NOMO-1 (cell line): Measurements from ENCODE around the gene WDR59.
A peak's percentile ranks its signal among the peaks of the same experiment; 100 is the strongest.
"Not testable (repeated sequence)": the region's sequence is repeated elsewhere in the genome, so short reads cannot be mapped to it uniquely, and the experiment has no call there.

ENCODE experiments used
- DNase-seq, 2 experiments: peaks; one replicate each; lab custom pipeline; 2025; ENCODE audit not compliant: unreplicated experiment in 2 of 2; lab: John Stamatoyannopoulos, UW

WDR59 gene

GRCh38 chr16:75012380-75013081 lies 27.6 kb upstream of the WDR59 start:
- DNase-seq: no peak

- DNase-seq: peak; percentile 20 to 50
These were observed 26.8 kb upstream of the WDR59 start for GRCh38 chr16:75011634-75012307.

- DNase-seq: no peak
These were observed 25.5 kb upstream of the WDR59 start for GRCh38 chr16:75010427-75010826.

DNA sequence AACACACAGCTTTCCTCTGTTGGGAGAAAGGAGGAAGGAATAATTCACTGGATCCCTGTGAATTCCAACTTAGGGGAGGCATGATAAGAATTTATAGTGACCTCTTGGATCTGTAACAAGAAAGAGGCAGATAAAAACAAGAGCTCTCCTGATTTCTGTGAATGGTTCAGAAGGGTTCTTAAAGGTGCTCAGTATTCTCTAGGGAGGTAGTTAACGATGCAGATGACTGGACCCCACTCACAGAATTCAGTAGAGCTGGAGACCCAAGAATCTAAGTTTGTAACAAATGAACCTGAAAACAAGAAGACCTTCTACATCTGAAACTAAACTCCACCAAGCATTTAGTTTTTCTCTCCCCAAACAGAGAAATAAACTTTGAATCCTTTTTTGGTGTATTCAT lies 22.5 kb upstream of the WDR59 start:
- no peak for DNase-seq

GRCh38 chr16:75005697-75006096 lies 20.8 kb upstream of the WDR59 start:
- DNase-seq: no peak

- no peak for DNase-seq
These were observed 19.5 kb upstream of the WDR59 start for GRCh38 chr16:75004460-75004859.

GRCh38 chr16:75003931-75004330 lies 19.0 kb upstream of the WDR59 start:
- no peak for DNase-seq

GRCh38 chr16:75002474-75002873 lies 17.6 kb upstream of the WDR59 start:
- no peak for DNase-seq

DNA sequence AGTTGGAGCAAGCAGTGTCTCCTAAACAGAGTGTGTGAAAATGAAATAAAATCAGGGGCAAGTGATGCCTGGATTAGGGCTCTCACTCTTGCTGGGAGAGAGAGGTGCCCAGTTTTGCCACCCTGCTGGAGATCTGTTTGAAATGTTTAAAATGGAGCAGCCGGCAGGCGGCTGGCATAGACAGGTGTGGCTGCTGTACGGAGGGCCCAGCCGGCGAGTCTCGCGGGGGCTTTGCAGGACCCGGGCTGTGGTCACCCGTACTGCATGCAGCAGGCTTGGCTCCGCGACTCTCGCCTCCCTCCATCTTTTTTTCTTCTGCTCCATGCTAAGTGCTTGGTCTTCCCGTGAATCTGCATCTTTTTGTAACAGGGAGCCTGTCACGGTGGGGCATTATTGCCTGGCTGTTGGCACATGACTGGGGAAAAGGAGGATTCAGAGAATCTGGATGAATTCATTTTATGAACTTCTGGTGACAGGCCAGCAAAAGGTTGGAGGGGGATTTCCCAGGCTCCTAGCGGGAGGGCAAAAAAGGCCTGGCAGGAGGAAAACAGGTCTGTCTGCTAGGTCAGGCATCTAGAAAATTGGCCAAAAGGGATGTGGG lies 15.7 kb upstream of the WDR59 start:
- peak in 1 of 2 experiments; percentile 35 for DNase-seq

DNA sequence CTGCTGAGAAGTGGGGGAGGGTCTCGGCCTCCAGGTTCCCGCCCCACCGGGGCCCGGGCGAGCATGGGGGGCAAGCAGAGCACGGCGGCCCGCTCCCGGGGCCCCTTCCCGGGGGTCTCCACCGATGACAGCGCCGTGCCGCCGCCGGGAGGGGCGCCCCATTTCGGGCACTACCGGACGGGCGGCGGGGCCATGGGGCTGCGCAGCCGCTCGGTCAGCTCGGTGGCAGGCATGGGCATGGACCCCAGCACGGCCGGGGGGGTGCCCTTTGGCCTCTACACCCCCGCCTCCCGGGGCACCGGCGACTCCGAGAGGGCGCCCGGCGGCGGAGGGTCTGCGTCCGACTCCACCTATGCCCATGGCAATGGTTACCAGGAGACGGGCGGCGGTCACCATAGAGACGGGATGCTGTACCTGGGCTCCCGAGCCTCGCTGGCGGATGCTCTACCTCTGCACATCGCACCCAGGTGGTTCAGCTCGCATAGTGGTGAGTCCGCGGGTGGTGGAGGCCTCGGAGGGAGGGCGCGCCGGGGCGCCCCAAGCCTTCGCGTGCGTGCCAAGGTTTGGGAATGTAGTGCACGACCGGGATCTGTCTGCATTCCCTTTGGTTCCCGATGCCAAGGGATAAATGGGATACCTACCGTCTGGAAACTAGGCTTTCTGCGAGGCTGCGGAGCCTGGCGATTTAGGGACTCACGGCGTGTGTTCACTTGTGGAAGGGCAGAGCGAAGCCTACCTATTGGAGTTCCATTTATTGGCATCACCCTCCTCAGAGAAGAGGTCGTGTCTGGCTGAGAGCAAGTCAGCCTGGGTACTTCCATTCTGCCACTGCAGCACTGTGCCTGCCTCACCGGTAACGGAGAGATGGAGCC lies 14.9 kb upstream of the WDR59 start:
- no peak for DNase-seq

DNA sequence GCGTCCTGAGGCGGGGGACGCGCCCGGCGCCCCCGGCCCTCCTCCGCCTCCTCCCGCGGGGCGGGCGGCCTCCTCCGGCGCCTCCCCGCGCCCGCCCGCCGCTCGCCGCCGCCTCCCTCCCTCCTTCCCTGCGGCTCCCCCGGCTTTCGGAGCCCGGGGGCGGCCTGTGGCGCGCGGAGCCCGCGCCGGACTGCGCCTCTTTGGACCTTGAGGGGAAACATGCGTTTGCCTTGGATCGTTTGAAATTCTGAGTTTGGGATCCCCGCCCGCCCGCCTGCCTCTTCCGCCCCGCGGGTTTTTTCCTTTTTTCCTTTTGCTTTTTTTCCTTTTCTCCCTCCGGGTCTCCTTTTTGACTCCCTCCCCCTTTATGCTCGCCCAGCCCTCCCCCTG lies 14.3 kb upstream of the WDR59 start:
- DNase-seq: no peak

DNA sequence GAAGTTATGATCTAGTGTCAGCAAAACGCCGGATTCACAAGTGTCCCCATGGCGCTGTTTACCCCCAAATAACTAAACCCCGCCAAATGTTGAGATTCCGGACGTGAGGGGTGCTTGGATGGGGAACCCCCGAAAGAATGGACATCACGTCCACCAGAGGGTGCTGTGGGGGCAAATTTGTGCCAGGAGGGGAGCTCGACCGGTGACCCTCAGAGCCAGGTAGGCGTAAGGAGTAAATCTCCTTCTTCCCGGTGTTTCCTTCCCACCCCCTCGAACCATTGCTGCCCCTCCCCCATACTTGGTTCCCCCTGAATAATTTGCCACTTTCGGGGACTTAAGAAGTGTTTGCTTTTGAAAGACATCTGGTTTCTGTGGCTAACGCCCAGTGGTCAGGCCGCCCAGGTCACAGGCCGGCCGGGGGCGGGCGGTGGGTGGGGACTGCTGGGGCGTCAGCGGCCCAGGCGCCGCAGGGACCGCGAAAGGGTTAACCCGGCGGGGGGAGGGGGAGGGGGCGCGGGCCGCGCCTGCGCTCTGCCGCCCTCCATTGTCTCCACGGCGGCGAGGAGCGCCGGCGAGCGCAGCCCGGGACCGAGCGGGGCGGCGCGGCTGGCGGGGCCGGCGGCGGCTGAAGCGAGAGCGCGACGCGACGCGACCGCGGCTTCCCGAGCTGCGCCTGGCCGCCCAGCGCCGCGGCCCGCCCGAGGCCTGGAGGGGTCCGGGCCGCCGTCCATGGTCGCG lies 13.7 kb upstream of the WDR59 start, which contains the start of gene ZNRF1:
Gene ZNRF1, plus strand, starts transcription at position 544 of the 738 bp plus-strand sequence. CDS start 648 bp downstream, outside the sequence.
- DNase-seq: peak; percentile 71 to 76

DNA sequence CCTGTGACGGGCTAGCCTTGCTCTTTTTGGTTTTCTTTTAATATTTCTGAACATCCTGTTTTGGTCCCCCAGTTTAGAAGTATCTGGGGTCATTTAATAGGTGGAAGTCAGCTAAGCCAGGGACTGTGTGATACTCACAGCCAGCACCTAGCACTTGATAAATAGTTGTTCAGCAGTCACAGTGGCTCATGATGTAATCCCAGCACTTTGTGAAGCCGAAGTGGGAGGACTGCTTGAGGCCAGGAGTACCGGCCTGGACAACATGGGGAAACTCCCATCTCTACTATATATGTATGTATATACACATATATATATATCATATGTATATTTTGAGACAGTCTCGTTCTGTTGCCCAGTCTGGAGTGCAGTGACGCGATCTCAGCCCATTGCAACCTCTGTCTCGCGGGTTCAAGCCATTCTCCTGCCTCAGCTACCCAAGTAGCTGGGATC lies 12.1 kb upstream of the WDR59 start:
- no peak for DNase-seq

DNA sequence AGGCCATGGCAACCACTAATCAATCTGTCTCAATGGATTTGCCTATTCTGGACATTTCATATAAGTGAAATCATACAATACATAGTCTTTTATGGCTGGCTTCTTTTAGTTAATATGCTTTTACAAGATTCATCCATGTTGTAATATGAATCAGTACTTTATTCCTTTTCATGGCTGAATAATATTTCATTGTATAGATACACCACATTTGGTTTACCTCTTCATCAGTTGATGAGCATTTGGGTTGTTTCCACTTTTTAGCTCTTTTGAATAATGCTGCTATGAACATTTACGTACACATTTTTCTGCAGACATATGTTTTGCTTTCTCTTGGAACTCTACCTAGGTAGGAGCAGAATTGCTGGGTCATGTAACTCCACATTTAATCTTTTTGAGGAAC lies 11.1 kb upstream of the WDR59 start:
- DNase-seq: no peak

GRCh38 chr16:74991593-74992403 lies 6.9 kb upstream of the WDR59 start:
- no peak for DNase-seq

GRCh38 chr16:74991268-74991592 lies 6.3 kb upstream of the WDR59 start:
- DNase-seq: no peak

DNA sequence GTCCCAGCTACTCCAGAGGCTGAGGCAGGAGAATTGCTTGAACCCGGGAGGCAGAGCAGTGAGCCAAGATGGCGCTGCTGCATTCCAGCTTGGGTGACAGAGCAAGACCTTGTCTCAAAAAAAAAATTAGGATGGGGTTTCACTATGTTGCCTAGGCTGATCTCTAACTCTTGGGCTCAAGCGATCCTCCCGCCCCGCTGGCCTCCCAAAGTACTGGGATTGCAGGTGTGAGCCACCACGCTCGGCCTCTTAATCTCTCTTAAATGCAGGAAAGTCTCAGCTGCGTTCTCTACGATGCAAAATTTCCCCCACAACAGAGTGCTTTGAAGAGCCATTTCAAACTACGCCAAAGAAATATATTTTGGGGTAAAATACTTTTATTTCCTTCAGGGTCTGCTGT lies 5.9 kb upstream of the WDR59 start:
- DNase-seq: no peak

DNA sequence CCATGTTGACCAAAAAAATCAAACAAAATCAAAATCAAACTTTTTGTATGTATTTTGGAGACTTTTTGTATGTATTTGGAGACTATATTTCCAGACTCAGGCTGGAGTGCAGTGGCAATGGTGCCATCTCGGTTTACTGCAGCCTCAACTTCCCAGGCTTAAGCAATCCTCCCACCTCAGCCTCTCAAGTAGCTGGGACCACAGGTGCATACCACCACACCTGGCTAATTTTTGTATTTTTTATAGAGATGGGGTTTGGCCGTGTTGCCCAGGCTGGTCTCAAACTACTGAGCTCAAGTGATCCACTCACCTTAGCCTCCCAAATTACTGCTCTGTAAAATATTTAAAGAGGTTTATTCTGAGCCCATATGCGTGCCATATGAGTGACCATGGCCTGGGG lies 4.9 kb upstream of the WDR59 start:
- not testable (repeated sequence) for DNase-seq

DNA sequence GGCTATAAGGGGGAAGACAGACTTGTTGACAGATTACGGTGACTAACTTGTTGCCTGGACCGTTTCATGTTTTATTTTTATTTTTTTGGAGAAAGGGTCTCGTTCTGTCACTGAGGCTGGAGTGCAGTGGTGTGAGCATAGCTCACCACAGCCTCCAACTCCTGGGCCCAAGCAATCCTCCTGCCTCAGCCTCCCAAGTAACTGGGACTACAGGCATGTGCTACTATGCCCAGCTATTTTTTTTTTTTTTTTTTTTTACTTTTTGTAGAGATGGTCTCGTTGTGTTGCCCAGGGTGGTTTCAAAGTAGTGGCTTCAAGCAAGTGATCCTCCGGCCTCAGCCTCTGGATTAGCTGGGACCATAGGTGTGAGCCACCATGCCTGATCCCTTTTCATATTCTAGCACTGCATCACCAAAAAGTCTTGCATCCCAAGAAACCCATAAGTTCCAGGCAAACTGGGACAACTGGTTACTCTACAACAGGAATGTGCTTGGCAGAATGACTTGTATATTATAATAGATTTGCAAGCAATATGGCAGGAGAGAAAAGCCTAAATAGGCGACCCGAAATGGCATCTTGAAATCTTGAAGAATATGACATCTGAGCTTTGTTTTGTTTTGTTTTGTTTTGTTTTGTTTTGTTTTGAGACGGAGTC lies 2.2 kb upstream of the WDR59 start:
- DNase-seq: no peak
